DOHH2 (cell line): ENCODE measurements around the gene KCNMA1.

Experiments
- H3F3A ChIP-seq: fragments of 200-600 bp; sonication (generic), shearing (Covaris generic); 2 replicates; pipeline ENCODE4 v1.6.0; 2016; ENCODE audit warnings: antibody characterized with exemption, mild to moderate bottlenecking; ENCODE audit not compliant: control insufficient read depth, insufficient read depth
- H3K27ac ChIP-seq: fragments of 200-600 bp; sonication (generic); 2 replicates; pipeline ENCODE4 v1.5.1; 2014; ENCODE audit warnings: low read depth, mild to moderate bottlenecking, low read length, moderate library complexity
- H3K27me3 ChIP-seq: fragments of 200-600 bp; sonication (generic); 2 replicates; pipeline ENCODE4 v1.6.1; 2014; ENCODE audit warnings: mild to moderate bottlenecking, low read length, mixed read lengths; ENCODE audit not compliant: control insufficient read depth
- H3K36me3 ChIP-seq: fragments of 200-600 bp; sonication (generic); 2 replicates; pipeline ENCODE4 v1.6.1; 2014; ENCODE audit warnings: mild to moderate bottlenecking, low read length, moderate library complexity, mixed read lengths; ENCODE audit not compliant: control insufficient read depth
- H3K4me1 ChIP-seq: fragments of 200-600 bp; sonication (generic); 2 replicates; pipeline ENCODE4 v1.6.1; 2014; ENCODE audit warnings: mild to moderate bottlenecking, low read length, mixed read lengths; ENCODE audit not compliant: control insufficient read depth
- H3K4me2 ChIP-seq: fragments of 200-600 bp; sonication (generic); 2 replicates; pipeline ENCODE4 v1.6.0; 2014; ENCODE audit warnings: mild to moderate bottlenecking, low read length, moderate library complexity
- H3K4me3 ChIP-seq: fragments of 200-600 bp; sonication (generic); 2 replicates; pipeline ENCODE4 v1.5.1; 2014; ENCODE audit warnings: mild to moderate bottlenecking, low read length, mixed read lengths
- H3K79me2 ChIP-seq: fragments of 200-600 bp; sonication (generic); 2 replicates; pipeline ENCODE4 v1.6.1; 2014; ENCODE audit warnings: mild to moderate bottlenecking, low read length, mixed read lengths; ENCODE audit not compliant: control insufficient read depth
- H3K9me2 ChIP-seq: fragments of 200-600 bp; sonication (generic); replicated peaks from 2 replicates; pipeline ENCODE4 v1.6.1; 2014; ENCODE audit warnings: mild to moderate bottlenecking, low read length, mixed read lengths; ENCODE audit not compliant: control insufficient read depth
- H3K9me3 ChIP-seq: fragments of 200-600 bp; sonication (generic); 2 replicates; pipeline ENCODE4 v1.6.1; 2014; ENCODE audit warnings: antibody characterized with exemption, low read length, mixed read lengths; ENCODE audit not compliant: control insufficient read depth, insufficient read depth
- H4K20me1 ChIP-seq: fragments of 200-600 bp; sonication (generic); 2 replicates; pipeline ENCODE4 v1.6.0; 2014; ENCODE audit warnings: low read depth, mild to moderate bottlenecking, antibody characterized with exemption, low read length, moderate library complexity; ENCODE audit not compliant: control insufficient read depth, insufficient read depth
- EZH2phosphoT487 ChIP-seq: fragments of 200-600 bp; sonication (generic); IDR thresholded peaks from 2 replicates; pipeline ENCODE4 v1.6.1; 2017; ENCODE audit warnings: borderline replicate concordance, mild to moderate bottlenecking, antibody characterized with exemption, low read length, moderate library complexity, mixed read lengths
- TF ChIP-seq, protein P1 (sequence below): fragments of 200-600 bp; sonication (generic); IDR thresholded peaks from one replicate; pipeline ENCODE4 v1.5.1; 2014; ENCODE audit warnings: antibody characterized with exemption, mild to moderate bottlenecking, low read depth, low read length; ENCODE audit not compliant: poor library complexity, severe bottlenecking

KCNMA1 gene

DNA sequence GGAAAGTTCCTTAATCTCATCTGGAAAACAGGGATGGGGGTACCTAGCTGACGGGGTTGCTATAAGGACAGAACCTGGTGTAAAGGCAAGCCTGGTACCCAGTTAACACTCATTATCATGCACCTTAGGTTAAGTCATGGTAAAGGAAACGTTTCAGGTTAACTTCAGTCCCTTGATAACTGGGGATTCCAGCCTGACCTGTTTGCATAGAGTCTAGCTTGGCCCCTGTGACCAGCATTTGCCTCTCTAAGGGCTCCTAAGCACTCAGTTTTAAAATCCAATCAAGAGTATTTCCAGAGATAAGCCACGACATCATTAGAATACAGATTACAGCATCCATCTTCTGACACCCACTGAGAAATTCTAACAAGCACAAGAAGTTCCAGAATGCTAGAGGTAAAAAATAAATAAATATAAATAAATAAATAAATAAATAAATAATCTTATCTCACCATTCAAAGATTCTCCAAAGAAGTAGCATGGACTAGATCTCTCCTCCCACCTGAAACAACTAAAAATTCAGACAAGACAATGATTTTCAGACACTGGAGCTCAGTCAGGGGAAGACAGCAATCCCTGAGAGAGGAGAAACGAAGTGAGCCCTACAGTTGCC lies 184.6 kb downstream of the KCNMA1 start:
- H3K9me2 ChIP-seq: no peaks in the 10 kb centered on the region
- H3K79me2 ChIP-seq: no peaks in the 10 kb centered on the region
- no peaks in the 10 kb centered on the region for H3K9me3 ChIP-seq
- H3K36me3 ChIP-seq: no peaks in the 10 kb centered on the region
- H3K27me3 ChIP-seq: no peaks in the 10 kb centered on the region
- H3K4me3 ChIP-seq: no peak overlapping the region
- no peaks in the 10 kb centered on the region for H3F3A ChIP-seq
- TF ChIP-seq, protein P1, sequence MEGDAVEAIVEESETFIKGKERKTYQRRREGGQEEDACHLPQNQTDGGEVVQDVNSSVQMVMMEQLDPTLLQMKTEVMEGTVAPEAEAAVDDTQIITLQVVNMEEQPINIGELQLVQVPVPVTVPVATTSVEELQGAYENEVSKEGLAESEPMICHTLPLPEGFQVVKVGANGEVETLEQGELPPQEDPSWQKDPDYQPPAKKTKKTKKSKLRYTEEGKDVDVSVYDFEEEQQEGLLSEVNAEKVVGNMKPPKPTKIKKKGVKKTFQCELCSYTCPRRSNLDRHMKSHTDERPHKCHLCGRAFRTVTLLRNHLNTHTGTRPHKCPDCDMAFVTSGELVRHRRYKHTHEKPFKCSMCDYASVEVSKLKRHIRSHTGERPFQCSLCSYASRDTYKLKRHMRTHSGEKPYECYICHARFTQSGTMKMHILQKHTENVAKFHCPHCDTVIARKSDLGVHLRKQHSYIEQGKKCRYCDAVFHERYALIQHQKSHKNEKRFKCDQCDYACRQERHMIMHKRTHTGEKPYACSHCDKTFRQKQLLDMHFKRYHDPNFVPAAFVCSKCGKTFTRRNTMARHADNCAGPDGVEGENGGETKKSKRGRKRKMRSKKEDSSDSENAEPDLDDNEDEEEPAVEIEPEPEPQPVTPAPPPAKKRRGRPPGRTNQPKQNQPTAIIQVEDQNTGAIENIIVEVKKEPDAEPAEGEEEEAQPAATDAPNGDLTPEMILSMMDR: no peak
- no peak for TF ChIP-seq EZH2phosphoT487
- no peak overlapping the region for H3K27ac ChIP-seq
- H3K4me2 ChIP-seq: no peak overlapping the region
- no peaks in the 10 kb centered on the region for H3K4me1 ChIP-seq
- no peaks in the 10 kb centered on the region for H4K20me1 ChIP-seq

DNA sequence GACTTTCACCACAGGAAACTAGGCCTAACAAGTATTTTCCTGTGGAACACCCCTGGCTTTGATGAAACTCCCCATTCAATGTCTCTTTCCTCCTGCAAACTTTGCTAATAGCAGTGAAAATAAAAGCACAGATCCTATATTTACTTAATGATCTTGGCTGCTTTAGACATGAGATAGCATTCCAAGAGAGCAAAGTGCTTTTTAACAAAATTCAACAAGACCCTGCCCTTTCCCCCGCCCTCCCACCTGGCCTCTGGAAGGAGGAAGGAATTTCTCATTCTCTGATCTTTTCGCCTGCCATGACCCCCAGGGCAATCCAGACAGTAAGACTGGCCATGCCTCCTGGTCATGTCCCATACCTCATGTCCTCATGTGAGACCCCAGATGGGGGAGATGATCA lies 185.7 kb downstream of the KCNMA1 start:
- Histone ChIP-seq H4K20me1 (no peaks in the 10 kb centered on the region), H3K4me3 (no peak overlapping the region), H3K9me3 (no peaks in the 10 kb centered on the region), H3K79me2 (no peaks in the 10 kb centered on the region), H3K36me3 (no peaks in the 10 kb centered on the region), H3K4me2 (no peak overlapping the region), H3K4me1 (no peaks in the 10 kb centered on the region), H3F3A (no peaks in the 10 kb centered on the region), H3K9me2 (no peaks in the 10 kb centered on the region), H3K27me3 (no peaks in the 10 kb centered on the region), H3K27ac (no peak overlapping the region)
- TF ChIP-seq EZH2phosphoT487: no peak
- TF ChIP-seq, protein P1: no peak

DNA sequence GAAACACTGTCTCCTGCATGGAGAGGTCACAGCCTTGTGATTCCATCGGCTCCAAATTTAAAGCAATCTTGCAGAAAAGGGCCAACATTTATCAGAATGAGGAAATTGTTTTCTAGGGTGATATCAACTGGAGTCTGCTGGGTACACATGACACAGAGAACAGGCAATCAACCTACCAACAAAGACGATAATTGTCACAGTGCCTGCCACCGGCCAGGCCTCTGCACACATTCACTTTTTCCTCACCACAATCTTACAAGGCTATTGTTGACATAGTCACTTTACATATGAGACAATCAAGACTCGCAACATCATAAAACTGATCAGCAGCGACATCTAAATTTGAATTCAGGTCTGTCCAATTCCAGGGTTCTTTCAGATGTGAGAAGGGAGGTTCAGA lies 189.4 kb downstream of the KCNMA1 start:
- TF ChIP-seq, protein P1: no peak
- no peak for TF ChIP-seq EZH2phosphoT487
- no peak overlapping the region for H3K4me3 ChIP-seq
- H3K27me3 ChIP-seq: no peaks in the 10 kb centered on the region
- H3F3A ChIP-seq: no peaks in the 10 kb centered on the region
- H3K9me3 ChIP-seq: no peaks in the 10 kb centered on the region
- no peaks in the 10 kb centered on the region for H3K4me1 ChIP-seq
- H3K9me2 ChIP-seq: no peaks in the 10 kb centered on the region
- no peaks in the 10 kb centered on the region for H3K36me3 ChIP-seq
- no peaks in the 10 kb centered on the region for H4K20me1 ChIP-seq
- no peaks in the 10 kb centered on the region for H3K79me2 ChIP-seq
- no peak overlapping the region for H3K27ac ChIP-seq
- no peak overlapping the region for H3K4me2 ChIP-seq

DNA sequence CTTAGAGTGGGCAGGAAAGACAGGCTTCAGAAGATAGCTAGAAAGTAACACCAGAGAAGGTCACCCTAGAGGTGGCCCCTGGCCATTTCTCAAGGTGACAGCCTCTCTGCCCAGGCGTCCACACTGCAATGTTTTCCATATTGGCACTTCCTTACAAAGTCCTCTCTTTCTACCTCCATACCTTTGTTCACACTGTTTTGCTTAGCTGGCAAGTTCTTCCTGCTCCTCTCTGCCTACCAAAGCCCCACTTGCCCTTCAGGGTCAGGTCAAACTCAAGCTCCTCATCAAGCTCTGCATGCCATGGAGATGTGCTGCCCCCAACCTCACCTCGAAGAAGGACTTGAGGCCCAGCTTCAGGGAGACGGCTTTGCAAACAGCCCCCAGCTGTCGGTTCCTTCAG lies 190.9 kb downstream of the KCNMA1 start:
- Histone ChIP-seq H3K4me3 (no peak overlapping the region), H3K79me2 (no peaks in the 10 kb centered on the region), H3K9me3 (no peaks in the 10 kb centered on the region), H3K27ac (no peak overlapping the region), H4K20me1 (no peaks in the 10 kb centered on the region), H3K36me3 (no peaks in the 10 kb centered on the region), H3K27me3 (no peaks in the 10 kb centered on the region), H3K4me2 (no peak overlapping the region), H3K9me2 (no peaks in the 10 kb centered on the region), H3K4me1 (no peaks in the 10 kb centered on the region), H3F3A (no peaks in the 10 kb centered on the region)
- TF ChIP-seq, protein P1: no peak
- TF ChIP-seq EZH2phosphoT487: no peak
